Smooth muscle cell of the pulmonary artery (primary cell): ENCODE measurements around the gene TNF. TPM values are rescaled to one million over a fixed set of nuclear protein-coding genes. Genes with fewer than 3 reads are reported as not detected.

Source experiments
- total RNA-seq: library from RNA; depleted of rRNA; stranded (reverse); fragments of >200 nt; gene quantifications from 2 replicates; pipeline ENCODE4 v1.2.3, GENCODE V29; 2014

Gene TNF
- total RNA-seq, result not detected in 2 replicates

GRCh38 chr6:31575335-31575901, at the start of gene TNF:
TSS of gene TNF (plus strand) at chr6:31575565. CDS start at chr6:31575742, 177 bp downstream.

GRCh38 chr6:31528821-31529328, 46.5 kb upstream of the TNF start, which contains the start of gene MCCD1:
TSS of gene MCCD1 (plus strand) at chr6:31528962. CDS start at chr6:31529015, 53 bp downstream.

DNA sequence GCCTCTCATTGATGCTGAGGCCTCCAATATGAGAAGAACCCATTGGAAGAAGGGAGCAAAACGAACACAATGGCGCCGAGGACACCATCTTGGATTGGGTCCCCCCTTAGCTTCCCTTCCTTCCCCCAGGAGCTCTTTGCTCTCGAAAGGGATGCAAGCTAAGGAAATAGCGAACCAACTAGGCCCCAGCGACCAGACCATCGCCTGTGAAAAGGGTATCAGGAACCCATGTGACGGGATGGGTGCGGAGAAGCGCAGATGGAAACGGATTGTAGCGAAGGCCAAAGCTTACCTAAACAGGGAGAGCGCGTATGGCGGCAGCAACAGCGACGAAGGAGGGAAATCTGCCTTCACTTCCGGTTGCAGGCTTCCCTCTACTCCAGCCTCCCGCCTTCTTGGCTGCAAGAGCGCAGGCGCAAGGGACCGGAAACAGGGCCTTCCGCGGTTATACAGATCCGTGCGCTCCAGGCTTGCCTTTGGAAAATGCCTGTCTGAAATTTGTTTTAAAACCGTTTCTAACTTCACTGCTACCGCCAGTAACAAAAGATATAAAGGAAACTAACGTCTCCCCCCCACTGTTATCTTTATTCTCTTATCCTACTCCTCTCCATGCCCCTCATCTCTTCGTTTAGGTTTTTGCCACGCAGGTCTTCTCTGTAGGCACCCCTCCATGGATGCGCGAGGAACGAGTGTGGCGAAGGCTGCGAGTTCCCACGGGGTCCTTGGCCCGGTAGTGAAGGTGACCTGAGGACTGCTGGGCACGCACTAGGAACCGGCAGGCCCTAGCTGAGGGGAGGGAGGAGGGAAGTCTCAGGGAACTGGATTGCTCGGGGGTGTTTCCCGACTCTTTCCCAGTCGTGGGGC, 33.5 kb upstream of the TNF start, which contains the start of gene DDX39B:
Gene DDX39B, minus strand, starts transcription at position 346 of the 864 bp plus-strand sequence. CDS start 1,471 bp downstream, outside the sequence.

DNA sequence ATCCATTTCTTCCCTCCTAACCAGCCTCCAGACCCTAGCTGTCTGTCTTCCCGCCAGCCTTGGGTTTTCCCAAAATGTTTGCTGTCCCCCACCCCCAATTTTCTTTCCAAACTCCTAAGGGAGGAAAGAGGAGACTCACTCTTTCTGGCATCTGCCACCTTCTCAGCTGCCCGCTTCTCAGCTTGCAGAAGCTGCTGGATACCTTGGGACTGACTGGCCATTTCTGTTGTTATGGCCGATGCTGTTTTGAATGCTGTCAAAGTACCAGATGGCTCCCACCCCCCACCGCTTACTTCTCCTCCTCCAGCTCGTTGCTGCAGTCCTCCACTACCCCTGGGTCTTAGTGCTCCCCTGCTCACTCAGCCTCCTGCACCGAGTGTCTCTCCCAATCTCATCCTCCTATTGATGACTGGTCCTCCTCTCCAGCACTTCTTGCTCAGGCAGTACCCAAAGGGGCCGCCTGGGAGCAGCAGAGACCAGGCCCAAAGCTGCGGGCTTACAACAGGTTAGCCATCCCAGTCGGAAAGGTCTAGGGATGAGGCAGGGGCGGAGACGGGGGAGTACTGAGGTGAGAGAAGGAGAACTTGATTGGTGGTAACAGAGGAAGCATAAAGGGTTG, 28.9 kb upstream of the TNF start, which contains the start of gene ATP6V1G2:
Gene ATP6V1G2, minus strand, starts transcription at position 270 of the 619 bp plus-strand sequence. Its CDS starts 49 bp downstream, at position 221.

DNA sequence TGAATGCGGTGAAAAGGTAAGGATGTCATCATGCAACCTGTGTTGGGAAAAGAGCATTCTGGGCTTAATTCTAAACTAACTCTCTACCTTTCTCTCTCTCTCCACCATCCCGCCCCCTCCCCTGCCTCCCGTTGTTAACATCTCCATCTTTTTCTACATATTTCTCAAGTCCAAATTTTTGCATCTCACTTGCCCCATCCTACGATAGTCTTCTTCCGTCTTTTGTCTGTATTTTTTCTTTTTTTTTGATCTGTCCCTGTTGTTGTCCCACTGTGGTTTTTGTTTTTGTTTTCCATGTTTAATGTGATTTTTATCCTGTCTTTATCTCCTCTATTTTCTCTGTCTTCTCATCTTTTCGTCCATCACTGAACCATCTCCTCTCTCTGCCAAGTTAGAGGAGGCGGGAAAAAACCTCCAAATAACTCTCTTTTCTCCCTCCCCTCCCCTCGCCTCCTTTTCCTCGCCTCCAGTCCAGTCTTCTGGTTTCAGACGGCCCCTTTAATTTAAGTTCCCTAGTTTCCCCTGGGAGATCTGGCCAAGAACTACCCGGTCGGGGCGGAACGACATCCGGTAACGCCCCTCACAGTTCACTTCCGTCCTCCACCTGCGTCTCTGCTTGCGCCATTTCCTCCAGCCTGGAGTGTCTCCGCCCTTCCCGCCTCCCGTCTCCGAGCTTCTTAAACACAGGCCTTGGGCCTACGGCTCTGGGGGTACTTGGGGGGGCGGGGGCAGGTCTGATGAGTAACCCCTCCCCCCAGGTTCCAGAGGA, 28.2 kb upstream of the TNF start, which contains the start of gene NFKBIL1:
Gene NFKBIL1, plus strand, starts transcription at position 651 of the 769 bp plus-strand sequence. Its CDS starts 87 bp downstream, at position 738.

DNA sequence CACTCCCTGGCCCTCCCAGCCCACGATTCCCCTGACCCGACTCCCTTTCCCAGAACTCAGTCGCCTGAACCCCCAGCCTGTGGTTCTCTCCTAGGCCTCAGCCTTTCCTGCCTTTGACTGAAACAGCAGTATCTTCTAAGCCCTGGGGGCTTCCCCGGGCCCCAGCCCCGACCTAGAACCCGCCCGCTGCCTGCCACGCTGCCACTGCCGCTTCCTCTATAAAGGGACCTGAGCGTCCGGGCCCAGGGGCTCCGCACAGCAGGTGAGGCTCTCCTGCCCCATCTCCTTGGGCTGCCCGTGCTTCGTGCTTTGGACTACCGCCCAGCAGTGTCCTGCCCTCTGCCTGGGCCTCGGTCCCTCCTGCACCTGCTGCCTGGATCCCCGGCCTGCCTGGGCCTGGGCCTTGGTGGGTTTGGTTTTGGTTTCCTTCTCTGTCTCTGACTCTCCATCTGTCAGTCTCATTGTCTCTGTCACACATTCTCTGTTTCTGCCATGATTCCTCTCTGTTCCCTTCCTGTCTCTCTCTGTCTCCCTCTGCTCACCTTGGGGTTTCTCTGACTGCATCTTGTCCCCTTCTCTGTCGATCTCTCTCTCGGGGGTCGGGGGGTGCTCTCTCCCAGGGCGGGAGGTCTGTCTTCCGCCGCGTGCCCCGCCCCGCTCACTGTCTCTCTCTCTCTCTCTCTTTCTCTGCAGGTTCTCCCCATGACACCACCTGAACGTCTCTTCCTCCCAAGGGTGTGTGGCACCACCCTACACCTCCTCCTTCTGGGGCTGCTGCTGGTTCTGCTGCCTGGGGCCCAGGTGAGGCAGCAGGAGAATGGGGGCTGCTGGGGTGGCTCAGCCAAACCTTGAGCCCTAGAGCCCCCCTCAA, 3.1 kb upstream of the TNF start, which contains the start of gene LTA:
Gene LTA, plus strand, starts transcription at position 249 of the 871 bp plus-strand sequence. Its CDS starts 454 bp downstream, at position 703.

GRCh38 chr6:31582230-31582643, 6.9 kb downstream of the TNF start, which contains the start of gene LTB:
TSS of gene LTB (minus strand) at chr6:31582424. CDS start at chr6:31582417, 7 bp downstream.

DNA sequence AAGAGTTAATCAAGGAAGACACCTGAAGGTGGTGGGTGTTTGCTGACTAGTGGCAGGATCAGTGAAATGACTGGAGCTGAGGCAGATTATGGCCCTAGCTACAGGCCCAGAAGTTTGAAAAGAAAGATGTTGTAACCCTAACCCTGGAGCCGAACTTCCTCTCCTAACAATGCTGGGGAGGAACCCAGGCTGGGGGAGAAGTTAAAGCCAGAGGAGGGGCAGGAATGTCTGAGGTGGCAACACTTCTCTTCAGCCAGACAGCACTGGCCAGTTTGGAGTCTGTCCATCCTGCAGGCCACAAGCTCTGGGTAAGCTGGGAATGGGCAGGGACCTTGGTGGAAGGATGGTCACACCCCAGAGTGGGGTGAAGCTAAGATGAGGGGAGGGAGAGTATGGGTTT, 10.6 kb downstream of the TNF start, which contains the start of gene LST1:
Gene LST1, plus strand, starts transcription at position 270 of the 400 bp plus-strand sequence. CDS start 1,023 bp downstream, outside the sequence.

GRCh38 chr6:31614684-31615578, 39.6 kb downstream of the TNF start, which contains the start of gene AIF1:
TSS of gene AIF1 (plus strand) at chr6:31615234. CDS start at chr6:31615330, 96 bp downstream.

DNA sequence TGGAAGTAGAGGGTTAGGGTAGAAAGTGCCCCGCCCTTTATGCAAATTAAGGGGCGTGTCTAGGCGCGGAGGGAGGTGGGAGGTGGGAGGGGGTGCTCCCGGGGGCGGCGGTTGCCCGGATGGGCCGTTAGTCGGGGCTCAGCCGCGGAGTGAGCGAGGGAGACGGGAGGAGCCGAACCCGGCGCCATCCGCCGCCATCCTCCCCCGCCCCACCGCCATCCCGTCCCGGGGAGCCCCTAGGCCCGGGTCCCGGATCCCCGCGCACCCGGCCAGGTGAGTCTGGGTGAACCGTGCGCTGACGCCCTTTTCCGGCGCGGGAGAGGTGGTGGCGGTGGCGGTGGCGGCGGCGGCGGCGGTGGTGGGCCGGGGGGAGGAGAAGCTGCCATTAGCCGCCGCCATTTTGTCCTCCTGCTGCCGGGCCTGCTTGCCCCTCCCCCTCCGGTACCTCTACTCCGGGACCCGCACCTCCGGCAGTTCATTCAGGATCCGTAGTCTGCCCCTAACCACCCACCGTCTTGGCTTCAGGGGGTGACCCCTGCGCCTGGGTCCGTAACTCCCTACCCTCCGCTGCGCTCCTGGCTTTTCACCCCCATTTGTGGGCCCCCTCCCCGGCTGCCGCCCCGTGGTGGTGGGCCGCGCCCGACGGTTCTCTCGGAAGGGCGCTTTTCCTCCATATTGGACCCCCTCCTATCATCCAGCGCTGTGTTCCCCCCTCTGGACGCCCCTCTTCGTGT, 45.4 kb downstream of the TNF start, which contains the start of gene PRRC2A:
Gene PRRC2A, plus strand, starts transcription at position 130 of the 734 bp plus-strand sequence. CDS start 2,075 bp downstream, outside the sequence.

Other genes starting within 250 kb of the TNF start
- 299 and 693 TPM in 2 replicates for gene HLA-B, start 218.4 kb upstream of the TNF start, total RNA-seq
- gene MICA, start 172.0 kb upstream of the TNF start, total RNA-seq, result 45.9 and 164 TPM in 2 replicates
- 14.8 and 15.8 TPM in 2 replicates for gene MICB, start 77.4 kb upstream of the TNF start, total RNA-seq
- not detected in 2 replicates for gene MCCD1, start 46.6 kb upstream of the TNF start, total RNA-seq
- 221 and 228 TPM in 2 replicates for gene DDX39B, start 33.6 kb upstream of the TNF start, total RNA-seq
- 1.5 and 4.3 TPM in 2 replicates for gene ATP6V1G2, start 29.0 kb upstream of the TNF start, total RNA-seq
- 22.7 and 27.5 TPM in 2 replicates for gene NFKBIL1, start 28.0 kb upstream of the TNF start, total RNA-seq
- gene LTA, start 3.3 kb upstream of the TNF start, total RNA-seq, result not detected in 2 replicates
- gene LTB, start 6.9 kb downstream of the TNF start, total RNA-seq, result not detected in 2 replicates
- 0.23 TPM in 1 of 2 replicates, not detected in the other for gene LST1, start 10.7 kb downstream of the TNF start, total RNA-seq
- gene NCR3, start 17.4 kb downstream of the TNF start, total RNA-seq, result not detected in 2 replicates
- gene AIF1, start 39.7 kb downstream of the TNF start, total RNA-seq, result not detected in 2 replicates
- 61.8 and 76.9 TPM in 2 replicates for gene PRRC2A, start 45.1 kb downstream of the TNF start, total RNA-seq
- gene BAG6, start 77.1 kb downstream of the TNF start, total RNA-seq, result 194 and 208 TPM in 2 replicates
- 1.0 and 1.6 TPM in 2 replicates for gene APOM, start 80.3 kb downstream of the TNF start, total RNA-seq
- gene C6orf47, start 85.2 kb downstream of the TNF start, total RNA-seq, result 20.9 and 23.3 TPM in 2 replicates
- gene GPANK1, start 89.4 kb downstream of the TNF start, total RNA-seq, result 9.7 and 14.1 TPM in 2 replicates
- gene CSNK2B, start 90.5 kb downstream of the TNF start, total RNA-seq, result 75.1 and 82.0 TPM in 2 replicates
- 1.9 and 4.0 TPM in 2 replicates for gene LY6G5B, start 94.4 kb downstream of the TNF start, total RNA-seq
- gene LY6G5C, start 105.5 kb downstream of the TNF start, total RNA-seq, result 0.26 and 0.85 TPM in 2 replicates
- 47.6 and 50.4 TPM in 2 replicates for gene ABHD16A, start 127.8 kb downstream of the TNF start, total RNA-seq
- gene LY6G6F, start 131.3 kb downstream of the TNF start, total RNA-seq, result not detected in 2 replicates
- not detected in 2 replicates for gene LY6G6D, start 139.8 kb downstream of the TNF start, total RNA-seq
- not detected in 2 replicates for gene LY6G6C, start 146.2 kb downstream of the TNF start, total RNA-seq
- gene MPIG6B, start 147.8 kb downstream of the TNF start, total RNA-seq, result not detected in 2 replicates
- 66.1 and 86.1 TPM in 2 replicates for gene DDAH2, start 153.7 kb downstream of the TNF start, total RNA-seq
- gene CLIC1, start 161.0 kb downstream of the TNF start, total RNA-seq, result 417 and 463 TPM in 2 replicates
- gene MSH5, start 164.4 kb downstream of the TNF start, total RNA-seq, result 3.8 and 6.6 TPM in 2 replicates
- gene SAPCD1, start 187.1 kb downstream of the TNF start, total RNA-seq, result 0.78 and 0.79 TPM in 2 replicates
- gene VWA7, start 201.8 kb downstream of the TNF start, total RNA-seq, result 0.26 and 0.46 TPM in 2 replicates
- 50.8 and 109 TPM in 2 replicates for gene VARS1, start 220.2 kb downstream of the TNF start, total RNA-seq
- 16.7 and 16.9 TPM in 2 replicates for gene LSM2, start 231.4 kb downstream of the TNF start, total RNA-seq
- 1.9 and 2.2 TPM in 2 replicates for gene HSPA1L, start 239.7 kb downstream of the TNF start, total RNA-seq
- gene HSPA1A, start 240.0 kb downstream of the TNF start, total RNA-seq, result 133 and 166 TPM in 2 replicates